Neural cell (in vitro differentiated cells): ENCODE measurements around the gene RFPL2. TPM values are rescaled to one million over a fixed set of nuclear protein-coding genes. Genes with fewer than 3 reads are reported as not detected.

Source experiments
- H2AFZ ChIP-seq: fragments of 200-600, 300-800 bp; sonication (generic), shearing (Covaris generic); 2 replicates; pipeline ENCODE4 v1.6.0; 2014; ENCODE audit warnings: low read depth, mild to moderate bottlenecking, antibody characterized with exemption, low read length, moderate library complexity
- H3F3A ChIP-seq: fragments of 200-600 bp; shearing (Covaris generic); 2 replicates; pipeline ENCODE4 v1.6.1; 2016; ENCODE audit warnings: mild to moderate bottlenecking, moderate library complexity, mixed read lengths, antibody characterized with exemption, low read length; ENCODE audit not compliant: insufficient read depth, poor library complexity, severe bottlenecking
- H3K27ac ChIP-seq: fragments of 200-600, 300-800 bp; sonication (generic), shearing (Covaris generic); 2 replicates; pipeline ENCODE4 v1.5.1; 2014; ENCODE audit warnings: mild to moderate bottlenecking, low read length, moderate library complexity
- H3K27me3 ChIP-seq: fragments of 300-800, 200-600 bp; sonication (generic), shearing (Covaris generic); 2 replicates; pipeline ENCODE4 v1.6.0; 2014; ENCODE audit warnings: mild to moderate bottlenecking, low read depth, low read length, moderate library complexity; ENCODE audit not compliant: insufficient read depth
- H3K36me3 ChIP-seq: fragments of 300-800, 200-600 bp; sonication (generic), shearing (Covaris generic); 2 replicates; pipeline ENCODE4 v1.5.1; 2014; ENCODE audit warnings: mild to moderate bottlenecking, antibody characterized with exemption, low read length, moderate library complexity; ENCODE audit not compliant: insufficient read depth
- H3K4me2 ChIP-seq: fragments of 300-800, 200-600 bp; sonication (generic), shearing (Covaris generic); 2 replicates; pipeline ENCODE4 v1.6.0; 2014; ENCODE audit warnings: mild to moderate bottlenecking, low read length
- H3K4me3 ChIP-seq: fragments of 300-800, 200-600 bp; sonication (generic), shearing (Covaris generic); 2 replicates; pipeline ENCODE4 v1.5.1; 2014; ENCODE audit warnings: mild to moderate bottlenecking, low read length, moderate library complexity
- H3K79me2 ChIP-seq: fragments of 200-600 bp; shearing (Covaris generic); replicated peaks from 2 replicates; pipeline ENCODE4 v1.6.0; 2014; ENCODE audit warnings: mild to moderate bottlenecking, low read length, moderate library complexity; ENCODE audit not compliant: insufficient read depth
- H3K9ac ChIP-seq: fragments of 300-800, 200-600 bp; sonication (generic), shearing (Covaris generic); 2 replicates; pipeline ENCODE4 v1.6.1; 2016; ENCODE audit warnings: mild to moderate bottlenecking, low read length, mixed read lengths
- H3K9me2 ChIP-seq: fragments of 200-600 bp; shearing (Covaris generic); 2 replicates; pipeline ENCODE4 v1.6.1; 2016; ENCODE audit warnings: mild to moderate bottlenecking, low read length, mixed read lengths; ENCODE audit not compliant: insufficient read depth
- H3K9me3 ChIP-seq: fragments of 200-600, 300-800 bp; sonication (generic), shearing (Covaris generic); 2 replicates; pipeline ENCODE4 v1.6.1; 2016; ENCODE audit warnings: mild to moderate bottlenecking, mixed run types, low read length, moderate library complexity, mixed read lengths
- H4K20me1 ChIP-seq: fragments of 200-600 bp; shearing (Covaris generic); 2 replicates; pipeline ENCODE4 v1.6.1; 2016; ENCODE audit warnings: mild to moderate bottlenecking, mixed run types; ENCODE audit not compliant: insufficient read depth
- CTCF ChIP-seq: fragments of 450-650 bp; IDR thresholded peaks from 2 replicates; pipeline ENCODE4 v1.5.1; 2014; ENCODE audit warnings: antibody characterized with exemption, mild to moderate bottlenecking, moderate library complexity; ENCODE audit not compliant: poor library complexity, severe bottlenecking
- EP300 ChIP-seq: fragments of 450-650 bp; conservative IDR thresholded peaks from 2 replicates; pipeline ENCODE4 v1.6.1; 2014; ENCODE audit warnings: antibody characterized with exemption, mild to moderate bottlenecking, moderate library complexity; ENCODE audit not compliant: poor library complexity, severe bottlenecking
- EZH2 ChIP-seq: fragments of 200-600, 300-800 bp; shearing (Covaris generic), sonication (generic); IDR thresholded peaks from 2 replicates; pipeline ENCODE4 v1.6.1; 2014; ENCODE audit warnings: antibody characterized with exemption, low read length, borderline replicate concordance, mild to moderate bottlenecking; ENCODE audit not compliant: insufficient read depth, poor library complexity, severe bottlenecking
- MXI1 ChIP-seq: fragments of 450-650 bp; conservative IDR thresholded peaks from 2 replicates; pipeline ENCODE4 v1.6.1; 2014; ENCODE audit warnings: antibody characterized with exemption, mild to moderate bottlenecking; ENCODE audit not compliant: poor library complexity, severe bottlenecking
- POLR2AphosphoS5 ChIP-seq: IDR thresholded peaks from 2 replicates; pipeline ENCODE4 v1.6.1; 2012
- RAD21 ChIP-seq: fragments of 450-650 bp; conservative IDR thresholded peaks from 2 replicates; pipeline ENCODE4 v1.6.1; 2014; ENCODE audit warnings: antibody characterized with exemption, mild to moderate bottlenecking, moderate library complexity
- REST ChIP-seq: IDR thresholded peaks from 2 replicates; pipeline ENCODE4 v1.6.1; 2012; ENCODE audit warnings: borderline replicate concordance
- SMC3 ChIP-seq: fragments of 450-650 bp; conservative IDR thresholded peaks from 2 replicates; pipeline ENCODE4 v1.6.1; 2014; ENCODE audit warnings: antibody characterized with exemption, mild to moderate bottlenecking, moderate library complexity; ENCODE audit not compliant: poor library complexity
- TAF1 ChIP-seq: IDR thresholded peaks from 2 replicates; pipeline ENCODE4 v1.6.1; 2012; ENCODE audit warnings: low read depth
- polyA plus RNA-seq: library from polyadenylated mRNA; depleted of rRNA; stranded (reverse); fragments of >200 nt; gene quantifications from 2 replicates; pipeline ENCODE4 v1.2.3, GENCODE V29; 2014

RFPL2 gene
- polyA plus RNA-seq, 1 donor from 2014 or later: 9.7 TPM

GRCh38 chr22:32183625-32184024 is 21.2 kb downstream of the RFPL2 start:
- Histone ChIP-seq H3K9ac (no peak overlapping the region), H3K27ac (no peak overlapping the region), H3K9me3 (no peaks in the 10 kb centered on the region), H3K4me2 (no peak overlapping the region), H3K79me2 (no peaks in the 10 kb centered on the region), H3F3A (no peaks in the 10 kb centered on the region), H3K36me3 (no peaks in the 10 kb centered on the region), H4K20me1 (no peaks in the 10 kb centered on the region), H3K4me3 (no peak overlapping the region), H2AFZ (no peak overlapping the region), H3K27me3 (no peaks in the 10 kb centered on the region), H3K9me2 (no peaks in the 10 kb centered on the region)
- TF ChIP-seq TAF1 (no peak), POLR2AphosphoS5 (no peak), EZH2 (no peak), EP300 (no peak), RAD21 (no peak), SMC3 (no peak), MXI1 (no peak), REST (no peak), CTCF (no peak)

GRCh38 chr22:32181043-32181442 is 23.8 kb downstream of the RFPL2 start:
- Histone ChIP-seq H3K9me2 (no peaks in the 10 kb centered on the region), H3K4me3 (no peak overlapping the region), H3F3A (no peaks in the 10 kb centered on the region), H3K79me2 (no peaks in the 10 kb centered on the region), H3K9me3 (no peaks in the 10 kb centered on the region), H3K9ac (no peak overlapping the region), H4K20me1 (no peaks in the 10 kb centered on the region), H3K27me3 (peaks cover 13% of the 10 kb centered on the region), H3K4me2 (no peak overlapping the region), H2AFZ (no peak overlapping the region), H3K27ac (no peak overlapping the region), H3K36me3 (no peaks in the 10 kb centered on the region)
- TF ChIP-seq RAD21: no peak
- no peak for TF ChIP-seq REST
- no peak for TF ChIP-seq TAF1
- TF ChIP-seq EZH2: no peak
- TF ChIP-seq POLR2AphosphoS5: no peak
- TF ChIP-seq SMC3: no peak
- no peak for TF ChIP-seq CTCF
- TF ChIP-seq MXI1: no peak
- no peak for TF ChIP-seq EP300
